Chondrocyte (in vitro differentiated cells): Measurements from ENCODE around the gene IRF7. TPM values are rescaled to one million over a fixed set of nuclear protein-coding genes. Genes with fewer than 3 reads are reported as not detected.

Experiments used
- DNase-seq: peaks from one replicate; pipeline ENCODE4 v3.0.0; 2021; ENCODE audit warnings: mixed read lengths, low spot score
- H3K27ac Mint-ChIP-seq: one replicate; pipeline ENCODE4 v1.8.0; 2021; ENCODE audit warnings: mild to moderate bottlenecking, moderate library complexity, mixed read lengths; ENCODE audit not compliant: unreplicated experiment
- H3K27me3 Mint-ChIP-seq: 2 replicates; pipeline ENCODE4 v1.8.0; 2021; ENCODE audit warnings: low read depth, mixed read lengths
- H3K36me3 Mint-ChIP-seq: 2 replicates; pipeline ENCODE4 v1.8.0; 2021; ENCODE audit warnings: low read depth, mixed read lengths
- H3K4me1 Mint-ChIP-seq: 2 replicates; pipeline ENCODE4 v1.8.0; 2021; ENCODE audit warnings: low read depth, mild to moderate bottlenecking, mixed read lengths
- H3K4me3 Mint-ChIP-seq: one replicate; pipeline ENCODE4 v1.8.0; 2021; ENCODE audit warnings: mild to moderate bottlenecking, moderate library complexity, mixed read lengths; ENCODE audit not compliant: unreplicated experiment
- H3K9me3 Mint-ChIP-seq: 2 replicates; pipeline ENCODE4 v1.8.0; 2021; ENCODE audit warnings: low read depth, mixed read lengths
- total RNA-seq: library from RNA; stranded (reverse); gene quantifications from 3 replicates; pipeline ENCODE4 v1.2.1, GENCODE V29; 2021
- TF ChIP-seq, protein P1 (sequence below): fragments of 200-600 bp; sonication (generic); IDR thresholded peaks from 2 replicates; pipeline ENCODE4 v1.5.0; 2021; ENCODE audit warnings: antibody characterized with exemption, mild to moderate bottlenecking, moderate library complexity

The IRF7 gene
- total RNA-seq, 1 donor from 2014 or later = 11.4 TPM

DNA sequence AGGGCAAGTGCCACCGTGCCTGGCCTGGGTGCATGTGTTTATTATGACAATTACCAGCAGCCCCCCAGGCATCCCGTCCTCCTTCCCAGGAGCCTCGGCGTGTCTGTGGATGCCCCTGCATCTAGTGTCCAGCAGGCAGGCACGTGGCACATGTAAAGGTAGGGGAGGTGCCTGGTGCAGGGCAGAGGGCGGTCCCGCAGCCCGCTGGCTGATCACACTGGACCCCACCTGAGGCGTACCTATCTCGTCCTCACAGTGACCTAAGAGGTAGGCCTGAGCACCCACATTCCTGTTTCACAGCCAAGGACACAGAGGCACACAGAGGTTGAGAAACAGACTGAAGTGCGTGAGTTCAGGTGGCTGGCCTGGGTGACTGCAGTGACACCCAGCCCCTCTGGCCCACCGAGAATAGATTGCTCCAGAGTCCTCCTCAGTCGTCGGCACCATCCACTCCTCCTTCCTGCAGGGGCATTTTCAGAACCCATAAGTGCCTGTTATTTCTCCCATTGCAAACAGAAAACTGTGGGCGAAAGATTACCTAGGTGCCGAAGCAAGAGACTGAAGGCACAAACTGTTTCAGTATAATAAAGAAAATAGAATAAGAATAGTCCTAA, 42.5 kb downstream of the IRF7 start:
- TF ChIP-seq, protein P1, sequence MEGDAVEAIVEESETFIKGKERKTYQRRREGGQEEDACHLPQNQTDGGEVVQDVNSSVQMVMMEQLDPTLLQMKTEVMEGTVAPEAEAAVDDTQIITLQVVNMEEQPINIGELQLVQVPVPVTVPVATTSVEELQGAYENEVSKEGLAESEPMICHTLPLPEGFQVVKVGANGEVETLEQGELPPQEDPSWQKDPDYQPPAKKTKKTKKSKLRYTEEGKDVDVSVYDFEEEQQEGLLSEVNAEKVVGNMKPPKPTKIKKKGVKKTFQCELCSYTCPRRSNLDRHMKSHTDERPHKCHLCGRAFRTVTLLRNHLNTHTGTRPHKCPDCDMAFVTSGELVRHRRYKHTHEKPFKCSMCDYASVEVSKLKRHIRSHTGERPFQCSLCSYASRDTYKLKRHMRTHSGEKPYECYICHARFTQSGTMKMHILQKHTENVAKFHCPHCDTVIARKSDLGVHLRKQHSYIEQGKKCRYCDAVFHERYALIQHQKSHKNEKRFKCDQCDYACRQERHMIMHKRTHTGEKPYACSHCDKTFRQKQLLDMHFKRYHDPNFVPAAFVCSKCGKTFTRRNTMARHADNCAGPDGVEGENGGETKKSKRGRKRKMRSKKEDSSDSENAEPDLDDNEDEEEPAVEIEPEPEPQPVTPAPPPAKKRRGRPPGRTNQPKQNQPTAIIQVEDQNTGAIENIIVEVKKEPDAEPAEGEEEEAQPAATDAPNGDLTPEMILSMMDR = no peak
- H3K4me1 Mint-ChIP-seq = peaks cover 26% of the 10 kb centered on the region

DNA sequence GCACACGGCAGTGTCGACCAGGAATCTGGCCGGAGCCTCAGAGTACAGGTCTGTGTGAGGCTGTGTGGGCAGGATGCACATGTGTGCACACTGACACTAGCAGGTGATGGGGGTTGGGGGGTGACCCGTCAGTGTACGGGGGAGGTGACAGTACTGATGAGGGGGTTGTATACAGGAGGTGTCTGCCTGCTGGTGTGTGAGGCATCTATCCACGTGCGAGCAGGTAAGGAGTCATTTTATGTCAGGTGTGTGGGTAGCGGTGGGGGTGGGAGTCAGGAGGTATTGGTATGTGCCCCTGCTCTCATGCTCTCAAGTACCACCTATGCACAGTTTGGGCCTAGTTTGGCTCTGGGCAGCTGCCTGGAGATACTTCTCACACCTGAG, 44.0 kb downstream of the IRF7 start:
- H3K4me3 Mint-ChIP-seq = no peak overlapping the region
- TF ChIP-seq, protein P1 = no peak
- no peaks in the 10 kb centered on the region for H3K36me3 Mint-ChIP-seq
- H3K4me1 Mint-ChIP-seq = peaks cover 23% of the 10 kb centered on the region
- H3K9me3 Mint-ChIP-seq = no peaks in the 10 kb centered on the region
- H3K27me3 Mint-ChIP-seq = no peaks in the 10 kb centered on the region
- no peak overlapping the region for H3K27ac Mint-ChIP-seq
- DNase-seq = no peak

More for the DNA sequence above, 42.5 kb downstream of the IRF7 start:
- no peak for DNase-seq
- H3K36me3 Mint-ChIP-seq = no peaks in the 10 kb centered on the region
- no peaks in the 10 kb centered on the region for H3K9me3 Mint-ChIP-seq
- H3K27me3 Mint-ChIP-seq = no peaks in the 10 kb centered on the region
- no peak overlapping the region for H3K4me3 Mint-ChIP-seq
- no peak overlapping the region for H3K27ac Mint-ChIP-seq

DNA sequence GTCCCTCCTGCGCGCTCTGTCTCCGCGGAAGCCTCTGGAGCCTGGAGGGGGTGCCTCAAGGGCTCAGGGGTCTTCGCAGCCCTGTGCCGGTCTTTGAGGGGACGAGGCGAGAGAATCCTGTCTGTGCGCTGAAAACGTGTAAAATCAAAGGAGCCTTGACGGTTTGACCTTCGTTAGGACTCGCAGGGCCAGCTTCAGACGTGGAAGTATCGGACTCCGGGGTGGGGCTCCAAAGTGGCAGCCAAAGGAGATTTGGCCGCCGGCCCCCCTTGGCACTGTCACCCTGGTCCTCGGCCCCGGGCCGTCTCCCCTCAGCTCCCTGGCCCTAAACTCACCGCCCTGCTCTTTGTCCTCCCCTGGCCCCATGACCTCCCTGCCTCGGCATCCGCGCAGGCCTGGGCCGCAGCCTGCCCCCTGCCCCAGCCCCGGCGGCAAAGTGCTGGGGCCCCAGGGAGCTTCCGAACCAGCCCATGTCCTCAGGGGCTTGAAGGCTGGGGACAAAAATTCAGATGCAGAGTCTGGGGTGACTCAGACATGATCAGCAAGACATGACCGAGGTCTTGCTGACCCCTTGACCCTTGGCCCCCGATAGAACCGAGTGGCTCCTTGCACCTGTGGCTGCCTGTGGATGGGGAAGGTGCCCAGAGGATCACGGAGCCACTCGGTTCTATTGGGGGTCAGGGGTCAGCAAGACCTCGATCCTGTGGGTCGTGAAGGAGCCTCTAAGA, 46.4 kb downstream of the IRF7 start:
- H3K27me3 Mint-ChIP-seq = no peaks in the 10 kb centered on the region
- H3K36me3 Mint-ChIP-seq = no peaks in the 10 kb centered on the region
- no peak for DNase-seq
- peak overlapping the region; percentile 70 for H3K4me3 Mint-ChIP-seq
- peak overlapping the region; percentile 61 for H3K27ac Mint-ChIP-seq
- peaks cover 19% of the 10 kb centered on the region for H3K4me1 Mint-ChIP-seq
- H3K9me3 Mint-ChIP-seq = no peaks in the 10 kb centered on the region
- TF ChIP-seq, protein P1 = no peak

DNA sequence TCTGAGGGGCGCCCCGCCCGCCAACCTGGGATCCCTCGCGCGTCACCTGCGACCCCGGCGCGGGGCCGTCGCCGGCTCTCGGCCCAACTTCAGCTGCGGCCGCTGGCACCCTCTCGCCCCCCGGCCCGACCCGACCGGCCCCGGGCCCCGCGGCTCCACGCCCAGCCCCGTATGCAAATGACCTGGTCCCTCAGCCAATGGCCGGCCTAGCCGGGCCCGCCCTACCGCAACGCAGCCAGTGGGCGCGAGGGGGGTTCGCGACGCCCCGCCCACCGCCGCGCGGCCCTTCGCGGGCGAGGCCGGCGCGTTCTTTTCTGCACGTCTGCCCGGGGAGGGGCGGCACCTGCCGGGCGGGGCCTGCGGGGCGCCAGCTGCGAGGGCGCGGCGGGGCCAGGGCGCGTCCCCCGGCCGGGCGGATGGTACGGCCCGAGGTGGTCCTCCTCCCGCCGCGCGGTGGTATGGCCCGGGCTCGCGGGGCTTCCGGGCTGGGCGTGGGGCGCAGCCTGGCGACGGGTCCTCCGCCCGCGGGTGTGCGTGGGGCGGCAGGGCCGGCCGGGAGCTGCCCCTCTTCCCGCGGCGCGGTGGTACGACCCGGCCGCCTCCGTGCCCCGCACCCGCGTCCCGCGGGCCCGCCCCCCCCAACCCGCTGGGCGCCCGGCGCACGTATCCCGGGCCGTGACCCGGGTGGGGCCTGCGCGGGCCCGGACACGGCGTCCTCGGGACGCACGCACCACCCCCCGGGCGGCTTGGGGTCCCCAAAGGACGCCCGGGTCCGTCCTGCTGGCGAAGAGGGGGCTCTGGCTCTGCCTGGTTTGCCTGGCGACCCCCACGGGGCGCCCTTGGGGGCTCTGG, 47.2 kb downstream of the IRF7 start:
- Mint-ChIP-seq H3K4me1 (peaks cover 15% of the 10 kb centered on the region), H3K27me3 (no peaks in the 10 kb centered on the region), H3K4me3 (peak overlapping the region; percentile 70), H3K9me3 (no peaks in the 10 kb centered on the region), H3K36me3 (no peaks in the 10 kb centered on the region), H3K27ac (peak overlapping the region; percentile 61)
- DNase-seq = no peak
- TF ChIP-seq, protein P1 = no peak

DNA sequence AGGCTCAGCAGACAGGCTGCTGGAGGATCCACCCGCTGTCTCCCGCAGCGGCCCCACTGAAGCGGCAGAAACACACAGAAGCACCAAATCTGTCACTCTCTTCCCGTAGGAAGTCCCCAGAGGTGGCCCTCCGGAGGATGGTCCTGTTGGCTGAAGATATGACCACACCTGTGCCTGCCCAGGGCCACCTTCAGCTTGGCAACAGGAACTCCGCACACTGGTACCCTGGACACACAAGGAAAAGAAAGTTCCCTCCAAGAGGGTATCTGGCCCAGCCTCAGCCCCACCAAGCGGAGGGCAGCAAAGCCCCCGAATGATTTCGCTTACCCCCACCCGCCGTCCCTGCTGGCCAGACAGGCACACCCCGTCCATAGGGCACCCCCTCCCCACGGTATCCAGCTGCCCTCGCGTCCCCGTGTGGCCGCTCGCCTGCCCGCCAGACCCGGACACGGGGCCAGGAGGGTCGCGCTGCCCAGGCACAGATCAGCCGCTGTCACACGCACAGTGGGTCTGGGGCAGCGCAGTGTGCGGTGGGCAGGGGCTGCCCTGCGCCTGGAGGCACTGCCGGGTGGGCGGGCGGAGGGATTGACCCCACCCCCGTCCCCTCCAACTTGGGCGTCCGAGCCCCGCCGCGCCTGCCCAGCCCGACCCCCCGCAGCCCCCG, 48.0 kb downstream of the IRF7 start:
- TF ChIP-seq, protein P1 = no peak
- Mint-ChIP-seq H3K36me3 (no peaks in the 10 kb centered on the region), H3K9me3 (no peaks in the 10 kb centered on the region), H3K27me3 (no peaks in the 10 kb centered on the region), H3K27ac (peak overlapping the region; percentile 65), H3K4me1 (peaks cover 15% of the 10 kb centered on the region), H3K4me3 (peak overlapping the region; percentile 87)
- DNase-seq = peak; percentile 87
